ENCODE results near the gene CEP112. TPM values are rescaled to one million over a fixed set of nuclear protein-coding genes. Genes with fewer than 3 reads are reported as not detected.

Gene CEP112
- total RNA-seq, 1 experiment from 2014 or later, result 9.5 TPM

DNA sequence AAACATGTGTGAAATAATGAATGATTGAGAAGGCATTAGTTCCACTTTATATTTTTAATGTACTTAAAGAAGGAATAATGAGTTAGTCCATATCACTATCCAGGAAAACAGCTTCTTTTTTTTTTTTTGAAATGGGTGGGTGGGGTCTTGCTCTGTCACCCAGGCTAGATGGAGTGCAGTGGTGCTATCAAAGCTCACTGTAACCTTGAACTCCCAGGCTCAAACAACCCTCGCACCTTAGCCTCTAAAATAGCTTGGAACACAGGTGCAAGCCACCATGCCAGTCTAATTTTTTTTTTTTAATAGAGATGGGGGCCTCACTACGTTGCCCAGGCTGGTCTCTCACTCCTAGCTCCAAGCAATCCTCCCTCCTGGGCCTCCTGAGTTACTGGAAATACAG lies 275.5 kb downstream of the CEP112 start:
- no peak for TF ChIP-seq SIN3A (IDR thresholded peaks at IDR 0.05; ENCODE audit: borderline replicate concordance, insufficient read depth, low read depth, low read length)
- TF ChIP-seq, protein P1, sequence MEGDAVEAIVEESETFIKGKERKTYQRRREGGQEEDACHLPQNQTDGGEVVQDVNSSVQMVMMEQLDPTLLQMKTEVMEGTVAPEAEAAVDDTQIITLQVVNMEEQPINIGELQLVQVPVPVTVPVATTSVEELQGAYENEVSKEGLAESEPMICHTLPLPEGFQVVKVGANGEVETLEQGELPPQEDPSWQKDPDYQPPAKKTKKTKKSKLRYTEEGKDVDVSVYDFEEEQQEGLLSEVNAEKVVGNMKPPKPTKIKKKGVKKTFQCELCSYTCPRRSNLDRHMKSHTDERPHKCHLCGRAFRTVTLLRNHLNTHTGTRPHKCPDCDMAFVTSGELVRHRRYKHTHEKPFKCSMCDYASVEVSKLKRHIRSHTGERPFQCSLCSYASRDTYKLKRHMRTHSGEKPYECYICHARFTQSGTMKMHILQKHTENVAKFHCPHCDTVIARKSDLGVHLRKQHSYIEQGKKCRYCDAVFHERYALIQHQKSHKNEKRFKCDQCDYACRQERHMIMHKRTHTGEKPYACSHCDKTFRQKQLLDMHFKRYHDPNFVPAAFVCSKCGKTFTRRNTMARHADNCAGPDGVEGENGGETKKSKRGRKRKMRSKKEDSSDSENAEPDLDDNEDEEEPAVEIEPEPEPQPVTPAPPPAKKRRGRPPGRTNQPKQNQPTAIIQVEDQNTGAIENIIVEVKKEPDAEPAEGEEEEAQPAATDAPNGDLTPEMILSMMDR (IDR thresholded peaks at IDR 0.05), result no peak
- TF ChIP-seq POLR2AphosphoS5 (IDR thresholded peaks at IDR 0.05; ENCODE audit: low read depth, low read length), result no peak
- TF ChIP-seq, protein P2, sequence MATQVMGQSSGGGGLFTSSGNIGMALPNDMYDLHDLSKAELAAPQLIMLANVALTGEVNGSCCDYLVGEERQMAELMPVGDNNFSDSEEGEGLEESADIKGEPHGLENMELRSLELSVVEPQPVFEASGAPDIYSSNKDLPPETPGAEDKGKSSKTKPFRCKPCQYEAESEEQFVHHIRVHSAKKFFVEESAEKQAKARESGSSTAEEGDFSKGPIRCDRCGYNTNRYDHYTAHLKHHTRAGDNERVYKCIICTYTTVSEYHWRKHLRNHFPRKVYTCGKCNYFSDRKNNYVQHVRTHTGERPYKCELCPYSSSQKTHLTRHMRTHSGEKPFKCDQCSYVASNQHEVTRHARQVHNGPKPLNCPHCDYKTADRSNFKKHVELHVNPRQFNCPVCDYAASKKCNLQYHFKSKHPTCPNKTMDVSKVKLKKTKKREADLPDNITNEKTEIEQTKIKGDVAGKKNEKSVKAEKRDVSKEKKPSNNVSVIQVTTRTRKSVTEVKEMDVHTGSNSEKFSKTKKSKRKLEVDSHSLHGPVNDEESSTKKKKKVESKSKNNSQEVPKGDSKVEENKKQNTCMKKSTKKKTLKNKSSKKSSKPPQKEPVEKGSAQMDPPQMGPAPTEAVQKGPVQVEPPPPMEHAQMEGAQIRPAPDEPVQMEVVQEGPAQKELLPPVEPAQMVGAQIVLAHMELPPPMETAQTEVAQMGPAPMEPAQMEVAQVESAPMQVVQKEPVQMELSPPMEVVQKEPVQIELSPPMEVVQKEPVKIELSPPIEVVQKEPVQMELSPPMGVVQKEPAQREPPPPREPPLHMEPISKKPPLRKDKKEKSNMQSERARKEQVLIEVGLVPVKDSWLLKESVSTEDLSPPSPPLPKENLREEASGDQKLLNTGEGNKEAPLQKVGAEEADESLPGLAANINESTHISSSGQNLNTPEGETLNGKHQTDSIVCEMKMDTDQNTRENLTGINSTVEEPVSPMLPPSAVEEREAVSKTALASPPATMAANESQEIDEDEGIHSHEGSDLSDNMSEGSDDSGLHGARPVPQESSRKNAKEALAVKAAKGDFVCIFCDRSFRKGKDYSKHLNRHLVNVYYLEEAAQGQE (IDR thresholded peaks at IDR 0.05; ENCODE audit: insufficient read depth in 1 of 2, low read depth in 2 of 2, low read length in 1 of 2), result no peak
- no peak for TF ChIP-seq TCF7L2 (IDR thresholded peaks at IDR 0.05; ENCODE audit: low read depth, low read length)
- no peaks in the 10 kb centered on the region for H3K9me3 ChIP-seq (ENCODE audit: control insufficient read depth, insufficient read depth, low read depth, low read length)
- no peak for DNase-seq (ENCODE audit: low read depth, low spot score)
- H3K4me3 ChIP-seq (ENCODE audit: low read depth in 2 of 2, low read length in 2 of 2), result no peak overlapping the region
- ChIA-PET CTCF (no interaction called here), POLR2A (no interaction called here)
- no peak for ATAC-seq
- no peak overlapping the region for H3K27ac ChIP-seq (ENCODE audit: low read length)
- no peaks in the 10 kb centered on the region for H3K4me1 ChIP-seq (ENCODE audit: control insufficient read depth, insufficient read depth, low read length)
- no peaks in the 10 kb centered on the region for H3K27me3 ChIP-seq (ENCODE audit: control insufficient read depth, insufficient read depth, low read length)
- in situ Hi-C loops (cut with HindIII; ENCODE audit: low pct_unique_long_range_greater_than_20kb, low sequenced_read_pairs), result no loop called here
- intact Hi-C loops (cut with micrococcal nuclease; ENCODE audit: unreplicated experiment), result no loop called here
- H3K36me3 ChIP-seq (ENCODE audit: control insufficient read depth, insufficient read depth, low read length), result no peaks in the 10 kb centered on the region
- BruUV-seq (replicated peaks), result no TSS peak

DNA sequence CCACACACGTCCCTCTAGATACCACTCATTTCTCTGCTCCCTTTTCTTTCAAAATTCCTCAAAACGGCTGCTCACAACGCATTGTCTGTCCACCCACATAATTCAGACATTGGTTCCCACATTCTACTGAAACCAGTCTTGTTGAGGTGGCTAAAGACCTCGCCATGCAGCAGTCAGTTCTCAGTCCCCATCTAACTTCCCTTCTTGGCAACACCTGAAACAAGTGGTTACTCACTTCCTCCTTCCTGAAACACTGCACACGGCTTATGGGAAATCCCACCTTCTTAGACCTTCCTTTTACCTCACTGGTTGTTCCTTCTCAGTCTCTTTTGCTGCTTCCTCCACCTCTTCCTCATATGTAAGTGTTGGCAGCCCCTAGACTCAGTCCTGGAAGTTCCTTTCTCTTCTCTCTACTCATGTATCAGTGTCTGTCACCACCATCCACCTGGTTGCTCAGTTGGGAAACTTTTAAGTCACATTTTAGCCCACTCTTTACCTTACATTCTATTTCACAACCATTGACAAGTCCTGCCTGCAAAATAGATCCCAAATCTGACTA lies 277.1 kb downstream of the CEP112 start:
- TF ChIP-seq SIN3A (IDR thresholded peaks at IDR 0.05; ENCODE audit: borderline replicate concordance, insufficient read depth, low read depth, low read length) (no peak), TCF7L2 (IDR thresholded peaks at IDR 0.05; ENCODE audit: low read depth, low read length) (no peak), POLR2AphosphoS5 (IDR thresholded peaks at IDR 0.05; ENCODE audit: low read depth, low read length) (no peak)
- TF ChIP-seq, protein P1 (IDR thresholded peaks at IDR 0.05), result no peak
- TF ChIP-seq, protein P2 (IDR thresholded peaks at IDR 0.05; ENCODE audit: insufficient read depth in 1 of 2, low read depth in 2 of 2, low read length in 1 of 2), result no peak
- ChIA-PET CTCF (no interaction called here), POLR2A (interaction anchor here (0.7 kb wide), 1 partner anchor 359 kb away, joined by 14 read pairs; no protein-coding TSS in a partner anchor)
- intact Hi-C loops (cut with micrococcal nuclease; ENCODE audit: unreplicated experiment) (no loop called here), in situ Hi-C loops (cut with HindIII; ENCODE audit: low pct_unique_long_range_greater_than_20kb, low sequenced_read_pairs) (no loop called here)
- Histone ChIP-seq H3K36me3 (ENCODE audit: control insufficient read depth, insufficient read depth, low read length) (no peaks in the 10 kb centered on the region), H3K9me3 (ENCODE audit: control insufficient read depth, insufficient read depth, low read depth, low read length) (no peaks in the 10 kb centered on the region; the same call in 1 of the 2 replicates), H3K4me3 (ENCODE audit: low read depth in 2 of 2, low read length in 2 of 2) (no peak overlapping the region), H3K27ac (ENCODE audit: low read length) (no peak overlapping the region), H3K4me1 (ENCODE audit: control insufficient read depth, insufficient read depth, low read length) (no peaks in the 10 kb centered on the region), H3K27me3 (ENCODE audit: control insufficient read depth, insufficient read depth, low read length) (no peaks in the 10 kb centered on the region)
- no TSS peak for BruUV-seq (replicated peaks)
- no peak for ATAC-seq
- no peak for DNase-seq (ENCODE audit: low read depth, low spot score)
